Mesendoderm (in vitro differentiated cells): ENCODE measurements around the gene PRR33.

ENCODE experiments used
- DNase-seq: peaks from one replicate; pipeline ENCODE4 v3.0.0; 2013
- H2AK5ac ChIP-seq: 2 replicates; pipeline ENCODE4 v1.6.1; 2013; ENCODE audit warnings: low read length, inconsistent platforms
- H2BK120ac ChIP-seq: 2 replicates; pipeline ENCODE4 v1.6.1; 2013; ENCODE audit warnings: low read depth, mild to moderate bottlenecking, low read length, moderate library complexity, mixed read lengths
- H2BK15ac ChIP-seq: replicated peaks from 2 replicates; pipeline ENCODE4 v1.6.1; 2013; ENCODE audit warnings: low read depth, mild to moderate bottlenecking, moderate library complexity
- H2BK5ac ChIP-seq: 2 replicates; pipeline ENCODE4 v1.6.1; 2013; ENCODE audit warnings: low read length, inconsistent platforms
- H3K18ac ChIP-seq: 2 replicates; pipeline ENCODE4 v1.6.1; 2013; ENCODE audit warnings: mild to moderate bottlenecking, low read length, mixed read lengths
- H3K23ac ChIP-seq: one replicate; pipeline ENCODE4 v1.6.1; 2013; ENCODE audit warnings: low read length
- H3K27ac ChIP-seq: 2 replicates; pipeline ENCODE4 v1.5.1; 2013; ENCODE audit warnings: low read depth, mild to moderate bottlenecking, inconsistent platforms, low read length, moderate library complexity
- H3K27me3 ChIP-seq: 2 replicates; pipeline ENCODE4 v1.6.1; 2013; ENCODE audit warnings: low read length, control low read depth, mild to moderate bottlenecking, inconsistent platforms; ENCODE audit not compliant: insufficient read depth, poor library complexity
- H3K36me3 ChIP-seq: 2 replicates; pipeline ENCODE4 v1.6.1; 2013; ENCODE audit warnings: low read length, inconsistent platforms; ENCODE audit not compliant: control insufficient read depth, insufficient read depth
- H3K4ac ChIP-seq: one replicate; pipeline ENCODE4 v1.6.1; 2013; ENCODE audit warnings: low read depth, mild to moderate bottlenecking, low read length, moderate library complexity
- H3K4me1 ChIP-seq: 2 replicates; pipeline ENCODE4 v1.6.1; 2013; ENCODE audit warnings: low read depth, low read length, inconsistent platforms; ENCODE audit not compliant: control insufficient read depth
- H3K4me2 ChIP-seq: 2 replicates; pipeline ENCODE4 v1.6.1; 2013; ENCODE audit warnings: low read length
- H3K4me3 ChIP-seq: 2 replicates; pipeline ENCODE4 v1.5.1; 2013; ENCODE audit warnings: mild to moderate bottlenecking, low read length
- H3K56ac ChIP-seq: one replicate; pipeline ENCODE4 v1.6.1; 2013; ENCODE audit warnings: low read length
- H3K79me1 ChIP-seq: 2 replicates; pipeline ENCODE4 v1.6.1; 2013; ENCODE audit warnings: low read length, inconsistent platforms
- H3K79me2 ChIP-seq: 2 replicates; pipeline ENCODE4 v1.6.1; 2013; ENCODE audit warnings: mild to moderate bottlenecking, low read length; ENCODE audit not compliant: control insufficient read depth, insufficient read depth
- H3K9ac ChIP-seq: 2 replicates; pipeline ENCODE4 v1.6.1; 2013; ENCODE audit warnings: low read length, inconsistent platforms
- H4K5ac ChIP-seq: one replicate; pipeline ENCODE4 v1.6.1; 2013; ENCODE audit warnings: low read length
- H4K8ac ChIP-seq: one replicate; pipeline ENCODE4 v1.6.1; 2013; ENCODE audit warnings: low read depth, mild to moderate bottlenecking, control low read depth, low read length, moderate library complexity
- WGBS: extraction: QIAGEN DNeasy Blood & Tissue Kit; methylation state at CpG from one replicate; pipeline ENCODE4 v1.1.7; 2013; ENCODE audit warnings: low lambda C conversion rate, missing lambda C conversion rate; ENCODE audit not compliant: insufficient coverage; ENCODE audit errors: extremely low coverage; 5-methylcytosine and 5-hydroxymethylcytosine counted together

Gene PRR33

GRCh38 chr11:1872267-1872985, 19.3 kb downstream of the PRR33 start:
- no peak for DNase-seq
- no peak overlapping the region for H2BK15ac ChIP-seq
- H3K9ac ChIP-seq, result no peak overlapping the region
- no peak overlapping the region for H3K56ac ChIP-seq
- no peak overlapping the region for H2BK5ac ChIP-seq
- no peaks in the 10 kb centered on the region for H3K4me1 ChIP-seq
- H3K36me3 ChIP-seq, result no peaks in the 10 kb centered on the region
- no peak overlapping the region for H3K18ac ChIP-seq
- WGBS, result no CpG with 5 or more reads among the region's 25 CpGs
- no peak overlapping the region for H2AK5ac ChIP-seq
- no peaks in the 10 kb centered on the region for H3K27me3 ChIP-seq
- H3K79me1 ChIP-seq, result no peaks in the 10 kb centered on the region
- H4K5ac ChIP-seq, result no peak overlapping the region
- no peak overlapping the region for H3K4ac ChIP-seq
- no peak overlapping the region for H3K23ac ChIP-seq
- no peaks in the 10 kb centered on the region for H3K79me2 ChIP-seq
- H2BK120ac ChIP-seq, result no peak overlapping the region
- H3K27ac ChIP-seq, result no peak overlapping the region
- H3K4me3 ChIP-seq, result no peak overlapping the region
- H4K8ac ChIP-seq, result no peak overlapping the region
- H3K4me2 ChIP-seq, result no peak overlapping the region

GRCh38 chr11:1871531-1871930, 20.2 kb downstream of the PRR33 start:
- H3K4ac ChIP-seq, result no peak overlapping the region
- H4K8ac ChIP-seq, result no peak overlapping the region
- no peak overlapping the region for H3K4me3 ChIP-seq
- H3K27ac ChIP-seq, result no peak overlapping the region
- no peaks in the 10 kb centered on the region for H3K27me3 ChIP-seq
- no peaks in the 10 kb centered on the region for H3K36me3 ChIP-seq
- H3K9ac ChIP-seq, result no peak overlapping the region
- no peaks in the 10 kb centered on the region for H3K79me1 ChIP-seq
- H3K23ac ChIP-seq, result no peak overlapping the region
- no peak overlapping the region for H3K4me2 ChIP-seq
- H3K79me2 ChIP-seq, result no peaks in the 10 kb centered on the region
- H2BK120ac ChIP-seq, result no peak overlapping the region
- no CpG with 5 or more reads among the region's 15 CpGs for WGBS
- H3K4me1 ChIP-seq, result no peaks in the 10 kb centered on the region
- H2AK5ac ChIP-seq, result no peak overlapping the region
- H3K18ac ChIP-seq, result no peak overlapping the region
- no peak overlapping the region for H2BK5ac ChIP-seq
- H2BK15ac ChIP-seq, result no peak overlapping the region
- H3K56ac ChIP-seq, result no peak overlapping the region
- no peak overlapping the region for H4K5ac ChIP-seq
- no peak for DNase-seq

- no peak overlapping the region for H3K4ac ChIP-seq
- H3K79me1 ChIP-seq, result no peaks in the 10 kb centered on the region
- no peak overlapping the region for H3K18ac ChIP-seq
- H2BK15ac ChIP-seq, result no peak overlapping the region
- H3K9ac ChIP-seq, result no peak overlapping the region
- no peak for DNase-seq
- no peak overlapping the region for H2BK5ac ChIP-seq
- no peak overlapping the region for H2BK120ac ChIP-seq
- no CpG with 5 or more reads among the region's 50 CpGs for WGBS
- H4K8ac ChIP-seq, result no peak overlapping the region
- no peak overlapping the region for H4K5ac ChIP-seq
- no peak overlapping the region for H3K4me3 ChIP-seq
- no peaks in the 10 kb centered on the region for H3K4me1 ChIP-seq
- no peaks in the 10 kb centered on the region for H3K79me2 ChIP-seq
- no peaks in the 10 kb centered on the region for H3K27me3 ChIP-seq
- H3K23ac ChIP-seq, result no peak overlapping the region
- H3K4me2 ChIP-seq, result no peak overlapping the region
- no peak overlapping the region for H3K27ac ChIP-seq
- no peak overlapping the region for H2AK5ac ChIP-seq
- H3K36me3 ChIP-seq, result no peaks in the 10 kb centered on the region
- no peak overlapping the region for H3K56ac ChIP-seq
Measured at GRCh38 chr11:1870721-1871466, 20.8 kb downstream of the PRR33 start.

GRCh38 chr11:1870326-1870696, 21.4 kb downstream of the PRR33 start:
- no CpG with 5 or more reads among the region's 12 CpGs for WGBS
- H3K18ac ChIP-seq, result no peak overlapping the region

GRCh38 chr11:1869427-1870325, 22.0 kb downstream of the PRR33 start:
- Histone ChIP-seq H3K79me2 (no peaks in the 10 kb centered on the region), H3K23ac (no peak overlapping the region), H3K4me2 (no peak overlapping the region), H4K5ac (no peak overlapping the region), H4K8ac (no peak overlapping the region), H3K4me3 (no peak overlapping the region), H2AK5ac (no peak overlapping the region), H2BK5ac (no peak overlapping the region), H3K27ac (no peak overlapping the region), H2BK15ac (no peak overlapping the region), H3K79me1 (no peaks in the 10 kb centered on the region), H3K56ac (no peak overlapping the region), H3K18ac (no peak overlapping the region), H3K27me3 (no peaks in the 10 kb centered on the region), H3K4me1 (no peaks in the 10 kb centered on the region), H2BK120ac (no peak overlapping the region), H3K4ac (no peak overlapping the region), H3K9ac (no peak overlapping the region), H3K36me3 (no peaks in the 10 kb centered on the region)
- no CpG with 5 or more reads among the region's 34 CpGs for WGBS
- DNase-seq, result no peak

More at GRCh38 chr11:1870326-1870696, 21.4 kb downstream of the PRR33 start:
- Histone ChIP-seq H2BK120ac (no peak overlapping the region), H3K4me2 (no peak overlapping the region), H3K4me3 (no peak overlapping the region), H3K79me2 (no peaks in the 10 kb centered on the region), H3K4ac (no peak overlapping the region), H3K56ac (no peak overlapping the region), H3K27me3 (no peaks in the 10 kb centered on the region), H3K23ac (no peak overlapping the region), H2AK5ac (no peak overlapping the region), H3K36me3 (no peaks in the 10 kb centered on the region), H3K4me1 (no peaks in the 10 kb centered on the region), H2BK15ac (no peak overlapping the region), H3K27ac (no peak overlapping the region), H2BK5ac (no peak overlapping the region), H4K8ac (no peak overlapping the region), H3K9ac (no peak overlapping the region), H4K5ac (no peak overlapping the region), H3K79me1 (no peaks in the 10 kb centered on the region)
- DNase-seq, result no peak
